ENCODE data around the gene TMEM263.

Gene TMEM263

GRCh38 chr12:106953352-106954250 lies 2.1 kb upstream of the TMEM263 start:
- no peak for DNase-seq

DNA sequence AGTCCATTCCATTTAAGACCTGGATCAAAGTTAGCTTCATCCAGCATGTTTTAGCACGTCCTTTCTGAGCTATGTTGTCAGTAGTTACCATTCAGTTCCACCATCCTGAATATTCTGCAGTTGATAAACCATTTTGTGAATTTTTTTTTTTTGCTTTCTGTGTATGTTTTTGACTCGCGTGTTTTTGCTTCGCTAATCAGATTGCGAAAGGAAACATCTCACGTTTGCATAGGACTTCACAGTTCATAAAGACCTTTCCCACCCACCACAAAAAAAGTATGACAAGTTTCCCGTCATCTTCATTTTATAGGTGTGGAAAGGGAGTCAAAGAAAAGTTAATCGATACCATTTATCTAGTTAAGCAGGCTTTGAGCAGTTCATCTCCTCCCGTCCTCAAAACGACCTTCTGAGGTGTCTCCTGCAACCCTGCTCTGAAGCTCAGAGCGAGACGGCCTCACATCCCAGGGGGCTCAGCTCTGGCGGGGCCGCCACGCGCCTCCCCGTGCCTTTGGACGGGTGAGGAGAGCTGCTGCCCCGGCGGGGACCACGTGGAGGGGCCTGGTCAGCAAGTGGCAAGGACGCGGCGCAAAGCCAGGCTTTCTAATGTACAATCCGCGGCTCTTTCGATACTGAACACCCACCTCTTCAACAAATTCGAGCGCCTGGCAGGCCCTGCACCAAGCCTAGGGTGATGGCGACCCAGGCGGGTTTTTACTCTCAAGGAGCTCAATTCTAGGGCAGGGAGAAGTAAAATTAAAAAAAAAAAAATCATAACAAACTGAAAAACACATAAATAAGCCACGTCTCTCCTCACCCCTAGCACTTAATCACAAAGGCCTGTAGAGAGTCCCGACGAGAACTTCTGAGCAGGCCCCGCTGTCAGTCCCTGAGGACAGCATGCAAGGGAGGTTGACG lies 988 bp upstream of the TMEM263 start:
- DNase-seq: no peak

GRCh38 chr12:106956048-106956578 lies 406 bp downstream of the TMEM263 start:
- peak; percentile 34 to 40 for DNase-seq

- no peak for DNase-seq
Observed at GRCh38 chr12:106957583-106957982, 1.9 kb downstream of the TMEM263 start.

DNA sequence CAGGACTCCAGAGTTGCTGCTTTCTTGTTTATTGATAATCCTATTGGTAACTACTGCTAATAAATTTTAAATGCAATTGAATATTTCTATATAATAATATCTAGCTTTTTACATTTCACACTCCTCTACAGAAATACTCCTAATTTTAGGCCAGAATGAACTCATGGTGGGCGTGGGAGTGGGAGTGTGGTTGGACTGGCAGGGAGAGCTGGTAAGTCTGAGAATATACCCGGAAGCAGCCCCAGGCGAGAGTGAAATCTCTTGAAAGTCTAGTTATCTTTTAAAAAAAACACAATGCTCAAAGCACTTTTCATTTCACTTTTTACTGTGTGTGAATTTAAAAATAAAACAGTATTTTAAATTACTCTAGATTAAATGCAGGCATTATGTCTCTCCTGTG lies 4.7 kb downstream of the TMEM263 start:
- no peak for DNase-seq

DNA sequence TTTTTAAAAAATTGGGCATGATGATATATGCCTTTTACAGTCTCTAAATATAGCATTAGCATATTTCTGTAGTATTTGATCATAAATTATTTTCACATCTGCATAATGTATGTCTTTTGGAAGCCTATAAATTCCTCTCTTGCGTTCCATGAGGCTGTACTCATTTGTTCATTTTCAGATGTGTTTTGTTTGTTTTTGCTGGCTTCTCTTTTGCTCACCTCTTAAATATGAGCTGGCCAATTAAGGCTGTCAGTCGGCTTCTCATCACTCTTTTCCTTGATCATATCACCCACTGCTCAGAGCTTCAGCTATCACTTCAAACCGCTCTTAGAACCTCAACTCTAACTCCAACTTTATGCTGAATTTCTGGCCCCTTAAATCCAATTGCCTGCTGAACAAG lies 6.6 kb downstream of the TMEM263 start:
- DNase-seq: no peak

- DNase-seq: no peak
Observed at GRCh38 chr12:106964526-106964925, 8.8 kb downstream of the TMEM263 start.

DNA sequence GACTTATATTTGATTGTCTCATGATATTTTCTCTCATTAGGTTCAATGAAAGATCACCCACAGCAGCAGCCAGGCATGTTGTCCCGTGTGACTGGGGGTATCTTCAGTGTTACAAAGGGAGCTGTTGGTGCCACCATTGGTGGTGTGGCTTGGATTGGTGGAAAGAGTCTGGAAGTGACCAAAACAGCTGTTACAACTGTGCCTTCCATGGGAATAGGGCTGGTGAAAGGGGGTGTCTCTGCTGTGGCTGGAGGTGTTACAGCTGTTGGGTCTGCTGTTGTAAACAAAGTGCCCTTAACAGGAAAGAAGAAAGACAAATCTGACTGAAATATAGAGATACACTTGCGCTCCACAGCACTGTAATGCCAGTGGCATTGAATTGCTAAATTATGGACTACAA lies 15.4 kb downstream of the TMEM263 start:
- DNase-seq: no peak

DNA sequence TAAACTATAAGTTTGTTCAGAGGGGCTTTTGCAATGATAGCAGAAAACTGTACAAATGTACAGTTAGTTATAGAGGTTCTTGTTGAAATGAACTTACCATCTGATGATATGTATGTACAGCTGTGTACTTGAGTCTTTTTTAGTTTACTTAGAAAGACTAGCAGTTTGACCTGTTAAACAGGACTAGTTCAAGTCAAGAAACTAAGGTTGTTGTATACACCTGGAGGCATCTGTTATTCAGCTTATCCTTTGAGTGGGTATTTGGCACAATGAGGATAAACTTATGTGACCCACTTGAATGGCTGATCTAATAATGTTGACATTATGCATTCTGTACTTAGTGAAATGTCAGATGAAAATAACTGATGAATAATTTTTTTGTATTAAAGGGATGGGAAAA lies 17.8 kb downstream of the TMEM263 start:
- DNase-seq: no peak

- DNase-seq: no peak
Observed at GRCh38 chr12:106974511-106974910, 18.8 kb downstream of the TMEM263 start.

DNA sequence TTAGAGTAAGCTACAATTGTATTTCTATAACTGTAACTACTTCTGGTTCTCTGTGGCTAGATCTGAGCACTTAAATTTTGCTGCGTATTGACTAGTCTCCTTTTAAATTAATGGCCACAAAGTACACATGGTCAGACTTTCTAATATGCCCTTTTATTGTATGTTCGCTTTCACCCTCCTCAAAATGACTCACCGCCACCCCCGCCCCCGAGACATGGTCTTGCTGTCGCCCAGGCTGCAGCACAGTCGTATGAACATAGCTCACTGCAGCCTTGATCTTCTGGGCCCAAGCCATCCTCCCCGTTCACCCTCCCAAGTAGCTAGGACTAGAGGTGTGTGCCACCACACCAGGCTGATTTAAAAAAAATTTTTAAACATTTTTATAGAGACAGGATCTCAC lies 19.4 kb downstream of the TMEM263 start:
- no peak for DNase-seq

- no peak for DNase-seq
Observed at GRCh38 chr12:106975993-106976658, 20.4 kb downstream of the TMEM263 start.

- DNase-seq: no peak
Observed at GRCh38 chr12:106976668-106977067, 21.0 kb downstream of the TMEM263 start.

GRCh38 chr12:106978035-106978800 lies 22.5 kb downstream of the TMEM263 start:
- peak; percentile 70 to 86 for DNase-seq

DNA sequence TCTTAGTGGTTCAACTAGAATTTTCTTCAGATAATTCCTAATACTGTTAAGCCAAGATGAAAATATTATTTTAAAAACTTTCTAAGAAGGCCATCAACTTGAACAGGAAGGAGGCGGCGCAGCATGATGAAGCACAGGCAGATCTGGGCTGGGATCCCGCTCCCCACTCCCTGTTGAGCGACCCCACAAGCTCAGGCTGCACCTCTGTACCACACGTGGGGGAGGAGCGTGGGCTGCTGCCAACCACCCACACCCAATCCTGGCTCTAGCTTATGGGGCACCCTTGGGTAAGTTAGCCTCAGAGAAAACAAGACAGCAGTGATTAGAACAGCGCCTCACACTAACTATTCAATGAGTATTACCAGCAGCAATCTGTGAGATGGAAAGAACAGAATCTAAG lies 25.2 kb downstream of the TMEM263 start:
- no peak for DNase-seq

GRCh38 chr12:106981788-106982187 lies 26.1 kb downstream of the TMEM263 start:
- DNase-seq: no peak

DNA sequence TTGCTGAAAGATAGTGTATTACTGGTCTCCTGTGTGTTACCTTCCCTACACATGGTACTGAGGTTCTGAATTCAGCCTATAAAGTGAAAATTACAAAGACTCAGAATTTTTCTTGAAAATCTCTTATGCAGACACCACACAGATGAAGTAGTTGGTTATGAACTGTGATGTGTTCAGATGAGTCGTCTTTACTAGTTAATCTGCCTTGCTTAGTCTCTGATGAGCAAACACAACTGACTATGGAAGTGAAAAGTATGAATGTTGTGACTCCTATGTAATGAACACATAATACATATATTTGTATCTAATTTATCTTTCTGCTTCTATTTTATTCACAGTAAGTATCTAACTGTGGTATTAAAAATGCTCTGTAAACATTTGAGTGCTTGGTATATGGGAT lies 26.5 kb downstream of the TMEM263 start:
- no peak for DNase-seq

DNA sequence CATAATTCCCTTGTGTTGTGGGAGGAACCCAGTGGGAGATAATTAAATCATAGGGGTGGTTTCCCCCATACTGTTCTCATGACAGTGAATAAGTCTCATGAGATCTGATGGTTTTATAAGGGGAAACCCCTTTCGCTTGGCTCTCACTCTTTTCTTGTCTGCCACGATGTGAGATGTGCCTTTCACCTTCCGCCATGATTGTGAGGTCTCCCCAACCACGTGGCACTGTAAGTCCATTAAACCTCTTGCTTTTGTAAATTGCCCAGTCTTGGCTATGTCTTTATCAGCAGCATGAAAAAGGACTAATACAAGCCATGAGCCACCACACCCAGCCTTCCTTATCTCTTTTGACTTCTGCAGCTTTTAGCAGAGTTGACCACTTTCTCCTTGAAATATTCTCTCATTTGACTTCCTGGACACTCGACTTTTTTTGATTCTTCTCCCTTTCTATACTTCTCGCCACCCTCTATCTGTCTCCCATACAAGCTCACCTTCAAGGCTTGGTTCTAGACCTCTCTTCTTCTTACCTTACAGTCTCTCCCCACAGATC lies 29.0 kb downstream of the TMEM263 start:
- no peak for DNase-seq

GRCh38 chr12:106985479-106985878 lies 29.8 kb downstream of the TMEM263 start:
- no peak for DNase-seq

DNA sequence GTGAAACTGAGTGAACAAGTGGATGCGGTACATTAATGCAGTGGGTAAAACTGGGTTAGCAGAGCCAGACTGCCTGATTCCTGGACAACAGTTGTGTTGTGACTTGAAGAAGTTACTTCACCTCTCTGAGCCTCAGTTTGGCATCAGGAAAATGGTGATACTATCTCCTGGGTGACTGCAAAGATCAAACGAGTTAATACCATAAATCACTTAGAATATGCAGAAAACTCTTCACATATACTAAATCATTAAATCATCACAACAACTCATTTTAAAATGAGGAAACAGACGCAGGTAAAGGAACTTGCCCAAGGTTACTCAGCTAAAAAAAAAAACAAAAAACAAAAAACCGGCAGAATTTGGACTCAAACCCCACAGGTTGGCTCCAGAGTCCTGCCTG lies 30.4 kb downstream of the TMEM263 start:
- DNase-seq: no peak

DNA sequence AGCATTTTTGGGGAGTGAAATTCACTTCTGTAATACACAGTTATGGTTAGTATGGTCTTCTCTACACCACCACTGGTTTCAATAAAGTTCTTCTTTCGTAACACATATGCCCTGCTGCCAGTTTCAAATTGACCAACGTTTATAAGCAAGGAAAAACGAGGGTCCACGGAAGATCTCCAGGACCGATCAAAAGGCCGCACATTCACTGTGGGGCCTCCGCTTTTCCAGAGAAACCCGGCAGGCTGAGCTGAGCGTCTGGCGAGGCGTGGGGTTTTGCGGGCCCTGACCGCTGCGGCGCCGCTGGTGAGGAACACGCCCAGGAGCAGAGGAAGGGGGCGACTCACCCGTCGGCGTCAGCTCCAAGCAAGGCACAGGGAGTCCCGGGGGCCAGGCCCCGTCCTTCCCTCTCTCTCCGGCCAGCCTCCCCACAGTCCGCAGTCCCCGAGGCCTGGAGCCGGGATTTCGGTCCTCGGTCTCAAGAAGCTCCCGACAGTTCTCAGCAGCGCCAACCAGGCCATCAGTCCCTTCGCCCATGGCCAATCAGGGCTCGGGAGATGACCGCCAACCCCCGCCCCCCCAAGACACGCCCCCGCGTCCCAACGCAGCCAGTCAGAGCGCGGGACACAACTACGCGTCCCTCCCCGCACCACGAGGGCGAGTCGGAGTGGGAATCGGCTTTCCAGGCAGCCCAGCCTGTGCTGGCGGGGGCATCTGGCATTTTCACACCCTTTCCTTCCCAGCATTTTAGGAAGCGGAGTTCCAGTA lies 31.1 kb downstream of the TMEM263 start, which contains the start of gene MTERF2:
Gene MTERF2 (minus strand): TSS at position 522 of the 765 bp plus-strand sequence. CDS start 8,432 bp downstream, outside the sequence.
- DNase-seq: peak; percentile 85 to 91
